Right renal pelvis (tissue), 4 donors: ENCODE data around the gene LPAR5. TPM values are rescaled to one million over a fixed set of nuclear protein-coding genes. Genes with fewer than 3 reads are reported as not detected.

Experiments
- DNase-seq, 4 donors: peaks; one replicate each; pipeline ENCODE4 v3.0.0-alpha.2; 2013; ENCODE audit warnings: low read depth in 4 of 4, low spot score in 3 of 4, missing footprints in 1 of 4
- polyA plus RNA-seq, 4 donors: library from polyadenylated mRNA; unstranded; fragments of 120-200 nt; gene quantifications; one replicate each; pipeline ENCODE4 v1.2.1, GENCODE V29; 2013; ENCODE audit not compliant: insufficient read length in 4 of 4

The LPAR5 gene
- 1 to 10 TPM; 1.0 to 1.8 (median 1.4) TPM for polyA plus RNA-seq

DNA sequence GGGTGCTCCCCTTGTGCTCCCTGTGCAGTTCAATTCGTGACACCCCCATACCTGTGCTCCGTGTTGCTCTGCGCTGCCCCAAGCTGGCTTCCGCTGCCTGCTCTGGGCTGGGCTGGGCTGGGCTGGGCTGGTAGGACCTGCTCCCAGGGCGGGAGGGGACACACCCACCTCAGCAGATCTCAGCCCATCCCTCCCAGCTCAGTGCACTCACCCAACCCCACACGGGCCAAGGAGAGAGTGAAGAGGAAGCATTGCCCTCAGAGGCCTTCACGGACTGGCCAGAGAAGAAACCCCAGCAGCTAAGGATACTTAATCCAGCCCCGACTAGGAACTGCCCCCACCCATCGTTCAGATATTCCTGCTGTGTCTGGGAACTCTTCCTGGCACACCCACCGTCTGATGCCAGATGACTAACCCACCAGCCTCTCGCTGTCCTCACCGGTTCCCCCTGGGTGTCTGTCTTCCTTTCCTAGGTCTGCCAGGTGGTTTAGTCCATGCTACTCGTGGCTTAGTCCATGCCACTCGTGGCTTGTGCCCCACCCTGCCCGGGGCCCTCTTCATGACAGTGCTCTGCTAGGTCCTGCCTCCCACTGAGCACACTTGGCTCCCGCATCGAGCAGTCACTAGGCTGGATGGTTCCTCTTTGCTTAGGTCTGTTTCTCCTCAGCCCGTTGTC lies at the start of gene LPAR5:
TSS of gene LPAR5 (minus strand) at position 104 of the 676 bp plus-strand sequence. CDS start 14,711 bp downstream, outside the sequence.
- no peak for DNase-seq

DNA sequence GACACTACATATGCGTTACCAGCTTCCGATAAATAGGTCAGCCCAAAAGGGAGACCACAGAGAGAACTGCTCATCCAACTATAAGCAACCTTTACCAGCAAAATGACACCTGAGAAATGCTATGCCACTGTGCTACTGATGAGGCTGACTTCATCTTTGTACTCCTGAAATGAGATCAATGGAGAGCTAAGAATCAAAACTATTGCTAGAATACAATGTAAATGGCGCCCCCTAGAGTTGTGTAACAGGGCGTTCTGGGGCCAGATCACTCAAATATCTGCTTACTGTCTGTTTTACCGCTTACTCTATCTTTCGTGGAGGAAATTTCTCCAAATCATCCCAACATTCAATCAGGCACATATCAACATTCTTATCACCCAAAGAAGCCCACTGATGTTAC lies 48.9 kb upstream of the LPAR5 start:
- DNase-seq, result no peak

DNA sequence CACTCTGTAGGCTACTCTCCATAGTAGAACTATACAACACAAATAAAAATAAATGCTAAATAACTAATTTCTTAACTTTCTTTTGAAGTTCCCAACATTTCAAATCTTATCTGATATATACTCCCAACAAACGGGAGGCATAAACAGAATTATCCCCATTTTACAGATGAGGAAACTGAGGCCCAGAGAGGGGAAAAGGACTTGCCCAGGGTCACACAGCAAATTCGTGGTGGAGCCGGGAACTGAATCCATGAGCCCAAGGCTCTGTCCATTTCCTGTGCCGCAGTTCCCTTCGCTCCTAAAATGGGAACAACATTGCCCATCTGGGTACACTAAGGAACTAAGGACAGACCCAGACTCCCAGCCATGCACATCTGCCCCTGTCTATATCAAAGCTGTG lies 41.2 kb upstream of the LPAR5 start:
- DNase-seq, result no peak

DNA sequence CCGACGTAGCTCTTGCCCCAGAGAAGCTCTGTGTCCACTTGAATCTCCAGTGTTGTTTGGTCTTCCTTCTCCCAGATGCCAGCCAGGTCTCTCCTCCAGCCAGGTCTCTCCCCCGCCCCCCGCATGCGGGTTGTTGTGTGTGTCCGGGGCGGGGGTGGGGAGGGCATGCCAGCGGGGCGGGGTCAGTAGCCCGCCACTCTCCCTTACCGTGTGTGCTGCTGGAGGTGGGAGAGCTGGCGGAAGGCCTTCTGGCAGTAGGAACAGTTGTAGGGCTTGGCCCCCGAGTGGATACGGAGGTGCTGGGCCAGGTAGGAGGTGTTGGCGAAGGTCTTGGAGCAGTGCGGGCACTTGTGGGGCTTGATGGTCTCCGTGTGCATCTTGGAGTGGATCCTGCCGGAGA lies 36.4 kb upstream of the LPAR5 start:
- DNase-seq, result no peak

DNA sequence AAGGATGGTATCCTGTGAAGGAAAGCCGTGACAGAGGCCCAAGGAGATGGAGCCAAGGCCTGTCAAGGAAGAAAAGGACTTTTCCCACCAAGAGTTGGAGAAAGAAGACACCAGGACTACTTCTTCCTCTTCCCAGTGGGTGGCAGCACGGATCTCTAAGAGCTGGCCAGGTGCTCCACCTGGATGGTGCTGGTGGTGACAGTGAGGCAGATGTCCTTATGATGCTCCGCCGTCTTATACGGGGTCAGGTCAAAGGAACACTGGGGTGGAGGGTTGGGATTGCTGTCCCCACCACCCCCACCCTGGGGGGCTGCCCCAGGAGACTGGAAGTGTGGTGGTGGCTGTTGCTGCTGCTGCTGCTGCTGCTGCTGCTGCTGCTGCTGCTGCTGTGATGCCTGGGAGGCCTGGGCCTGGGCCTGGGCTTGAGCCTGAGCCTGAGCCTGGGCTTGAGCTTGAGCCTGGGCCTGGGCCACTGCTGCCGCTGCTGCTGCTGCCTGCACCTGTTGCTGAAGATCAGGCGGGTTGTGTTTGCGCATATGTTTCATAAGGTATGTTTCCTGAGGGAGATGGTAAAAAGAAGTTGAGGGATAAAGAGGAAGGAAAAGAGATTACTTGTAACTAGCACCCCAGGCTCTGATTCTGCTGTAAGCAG lies 31.9 kb upstream of the LPAR5 start:
- DNase-seq, result no peak

DNA sequence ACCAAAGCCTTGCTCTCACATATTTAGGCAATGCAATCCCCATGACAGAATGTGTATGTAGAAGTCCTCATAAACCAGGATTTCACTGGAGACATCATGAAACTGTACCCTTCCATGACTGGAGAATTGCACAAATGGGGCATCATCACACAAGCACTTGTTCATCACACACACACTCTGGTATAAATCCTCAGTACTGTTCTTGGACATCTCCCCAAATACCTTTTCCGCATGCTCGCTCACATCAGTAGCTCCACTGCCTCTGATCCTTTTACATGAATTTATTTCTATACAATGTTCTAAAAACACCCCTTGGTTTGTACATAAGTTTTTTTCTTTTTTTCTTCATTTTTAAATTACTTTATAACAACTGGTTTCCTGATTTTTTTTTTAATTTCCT lies 30.5 kb upstream of the LPAR5 start:
- DNase-seq, result no peak

DNA sequence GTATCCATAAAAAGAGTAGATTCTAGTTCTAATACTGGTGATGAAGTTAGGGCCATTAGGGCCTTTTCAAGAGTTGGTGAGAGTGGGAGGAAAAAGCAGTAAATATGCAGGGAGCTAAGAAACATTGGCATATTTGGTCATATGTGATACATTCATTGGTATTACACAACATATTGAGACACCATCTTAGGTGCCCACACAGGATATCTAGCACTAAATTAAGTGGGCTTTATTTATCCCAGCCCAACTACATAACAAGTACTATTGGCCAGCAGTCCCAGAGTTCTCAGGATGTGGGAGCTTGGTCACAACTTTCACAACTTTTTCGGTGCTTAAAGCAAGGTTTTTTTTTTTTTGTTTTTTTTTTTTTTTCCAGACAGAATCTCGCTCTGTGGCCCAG lies 29.1 kb upstream of the LPAR5 start:
- no peak for DNase-seq

DNA sequence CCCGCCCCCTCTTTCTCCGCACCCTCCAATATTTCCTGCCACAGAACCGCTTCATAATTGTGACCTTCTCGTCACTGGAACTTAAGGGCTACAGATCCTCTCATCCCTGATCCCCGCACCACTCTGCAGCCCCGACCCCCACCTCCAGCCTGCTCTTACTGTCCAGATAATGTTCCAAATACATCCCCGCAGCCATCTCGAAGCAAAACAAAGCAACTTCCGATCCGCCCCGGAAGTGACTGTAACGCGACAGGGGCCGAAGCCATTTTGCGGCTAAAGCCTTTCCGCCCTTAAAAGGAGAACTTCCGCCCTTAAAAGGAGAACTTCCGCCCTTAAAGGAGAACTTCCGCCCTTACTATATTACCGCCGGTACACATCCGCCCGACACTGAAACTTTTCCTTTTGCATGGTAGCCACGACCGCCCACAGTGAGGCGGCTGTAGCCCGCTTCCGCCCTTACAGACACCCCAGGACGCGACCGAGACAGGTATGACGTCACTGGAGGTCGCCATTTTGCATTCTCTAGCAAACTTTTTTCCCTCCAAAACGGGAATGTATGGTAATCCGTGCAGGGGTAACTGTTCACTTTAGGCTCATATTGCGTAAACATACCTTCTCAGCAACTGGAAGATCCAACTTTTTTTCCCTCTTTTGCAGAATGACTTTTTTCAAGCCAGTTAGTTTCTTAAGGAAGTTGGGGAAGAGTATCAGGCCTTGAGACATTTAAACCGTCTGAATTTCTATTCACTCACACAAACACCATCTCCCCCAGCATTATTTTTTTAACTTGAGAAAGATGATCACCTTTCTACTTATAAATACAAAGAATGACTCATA lies 27.4 kb upstream of the LPAR5 start, which contains the start of gene ING4:
TSS of gene ING4 (minus strand) at position 214 of the 837 bp plus-strand sequence. CDS start at position 196, 18 bp downstream.
- DNase-seq, result peak; percentile 94 to 99 (median 99)

DNA sequence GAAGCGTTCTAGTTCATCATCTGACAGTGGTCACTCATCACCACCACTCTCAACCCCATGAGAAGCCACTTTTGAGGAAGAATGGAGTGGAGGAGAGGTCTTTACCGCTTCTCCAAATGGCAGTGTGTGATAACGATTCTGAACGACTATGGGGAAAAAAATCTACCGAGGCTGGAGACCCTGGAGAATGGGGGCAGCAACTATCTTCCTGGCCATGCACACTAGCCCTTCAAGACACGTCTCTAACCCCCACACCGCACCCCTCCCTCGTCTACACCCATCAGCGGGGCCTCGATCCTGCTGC lies 26.8 kb upstream of the LPAR5 start:
- DNase-seq, result peak in 1 of 4 donors; percentile 54

DNA sequence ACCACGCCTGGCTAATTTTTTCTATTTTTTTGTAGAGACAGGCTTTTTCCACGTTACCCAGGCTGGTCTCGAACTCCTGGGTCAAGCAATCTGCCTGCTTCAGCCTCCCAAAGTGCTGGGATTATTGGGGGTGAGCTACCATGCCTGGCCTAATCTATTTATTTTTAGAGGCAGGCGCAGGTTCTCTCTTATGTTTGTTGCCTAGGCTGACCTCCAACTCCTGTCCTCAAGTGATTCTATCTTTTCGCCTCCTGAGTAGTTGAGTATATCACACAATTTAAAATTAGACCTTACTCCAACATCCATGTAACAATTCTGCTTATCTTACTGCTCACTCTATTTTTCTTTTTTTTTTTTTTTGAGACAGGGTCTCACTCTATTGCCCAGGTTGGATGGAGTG lies 18.2 kb upstream of the LPAR5 start:
- no peak for DNase-seq

DNA sequence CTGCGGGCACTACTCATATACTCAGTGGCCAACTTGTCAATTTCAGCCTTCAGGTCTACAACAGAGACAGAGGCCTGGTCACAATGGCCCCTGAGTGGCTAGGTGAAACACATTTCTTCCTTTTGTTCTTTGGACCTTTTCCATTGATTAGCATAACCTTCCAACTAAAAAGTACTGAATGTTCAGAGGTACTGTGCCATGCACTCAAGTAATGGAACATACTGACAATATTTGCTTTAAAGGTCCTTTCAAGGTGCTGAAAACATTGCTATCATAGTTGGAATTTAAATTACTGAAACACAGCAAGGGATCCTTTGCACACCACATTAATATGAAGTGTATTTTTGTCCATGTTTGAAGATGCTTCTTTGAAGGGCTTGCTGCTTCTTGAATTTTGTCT lies 17.6 kb upstream of the LPAR5 start:
- DNase-seq, result no peak

DNA sequence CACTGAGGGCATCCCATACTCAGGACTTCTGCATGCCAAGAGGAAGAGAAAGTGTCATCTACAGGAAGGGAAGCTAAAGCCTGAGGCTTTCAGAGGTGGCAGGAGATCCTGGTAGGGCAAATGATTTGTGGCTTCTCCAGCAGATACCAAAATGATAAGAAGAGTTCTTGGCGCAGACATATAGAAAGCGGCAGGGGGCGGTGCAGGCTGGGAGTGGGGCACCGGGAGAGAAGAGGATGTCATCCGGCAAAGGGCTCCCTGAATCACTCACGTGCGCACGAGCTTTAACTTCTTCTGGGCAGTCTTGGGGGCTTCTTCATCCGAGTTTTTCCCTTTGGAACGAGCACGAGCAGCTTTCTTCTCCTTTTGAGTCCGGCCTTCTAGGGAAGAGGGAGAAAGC lies 16.6 kb upstream of the LPAR5 start:
- no peak for DNase-seq

DNA sequence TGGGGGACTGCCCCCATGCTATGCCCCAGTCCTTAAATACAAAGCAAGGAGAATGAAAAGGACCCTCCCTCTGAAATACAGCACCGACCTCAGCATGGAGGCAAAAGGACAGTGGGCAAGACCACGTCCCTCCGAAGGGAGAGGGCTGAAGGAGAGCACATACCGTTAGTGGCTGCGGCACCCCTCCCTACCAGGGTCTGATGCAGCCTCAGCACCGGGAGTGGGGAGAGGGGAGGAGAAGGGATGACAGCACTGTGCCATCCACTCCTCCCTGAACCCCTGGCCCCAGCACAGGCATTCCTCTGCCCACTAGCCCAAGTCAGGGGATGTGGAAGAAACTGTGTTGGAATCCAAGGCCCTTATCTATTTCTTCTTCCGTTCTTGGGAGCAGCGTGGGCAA lies 15.1 kb upstream of the LPAR5 start:
- no peak for DNase-seq

DNA sequence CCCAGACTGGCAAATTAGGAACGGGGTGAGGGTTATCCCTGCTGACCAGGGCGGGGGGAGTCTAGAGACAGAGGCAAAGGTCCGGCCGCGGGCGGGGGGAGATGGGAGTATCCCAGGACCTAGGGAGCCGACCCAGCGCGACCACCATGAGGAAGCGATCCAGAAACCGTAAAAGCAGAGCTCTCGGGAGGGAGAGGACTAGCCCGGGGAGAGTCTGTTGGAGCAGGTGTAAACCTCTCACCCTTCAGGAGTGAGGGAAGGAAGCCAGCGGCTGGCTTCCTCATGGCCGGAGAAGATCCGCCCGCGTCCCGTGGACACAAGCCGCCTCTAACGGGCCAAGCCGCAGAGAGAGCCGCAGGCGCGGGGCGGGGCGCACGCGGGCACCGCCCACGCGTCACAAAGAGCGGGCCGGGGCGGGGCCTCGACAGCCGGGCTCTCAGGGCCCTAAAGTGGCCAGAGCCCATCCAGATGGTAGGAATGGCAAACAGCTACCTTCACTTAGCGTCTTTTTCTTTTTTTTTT lies 11.4 kb upstream of the LPAR5 start, which contains the start of gene ACRBP:
TSS of gene ACRBP (minus strand) at position 350 of the 522 bp plus-strand sequence. CDS start at position 284, 66 bp downstream.
- peak in 1 of 4 donors; percentile 39 for DNase-seq

DNA sequence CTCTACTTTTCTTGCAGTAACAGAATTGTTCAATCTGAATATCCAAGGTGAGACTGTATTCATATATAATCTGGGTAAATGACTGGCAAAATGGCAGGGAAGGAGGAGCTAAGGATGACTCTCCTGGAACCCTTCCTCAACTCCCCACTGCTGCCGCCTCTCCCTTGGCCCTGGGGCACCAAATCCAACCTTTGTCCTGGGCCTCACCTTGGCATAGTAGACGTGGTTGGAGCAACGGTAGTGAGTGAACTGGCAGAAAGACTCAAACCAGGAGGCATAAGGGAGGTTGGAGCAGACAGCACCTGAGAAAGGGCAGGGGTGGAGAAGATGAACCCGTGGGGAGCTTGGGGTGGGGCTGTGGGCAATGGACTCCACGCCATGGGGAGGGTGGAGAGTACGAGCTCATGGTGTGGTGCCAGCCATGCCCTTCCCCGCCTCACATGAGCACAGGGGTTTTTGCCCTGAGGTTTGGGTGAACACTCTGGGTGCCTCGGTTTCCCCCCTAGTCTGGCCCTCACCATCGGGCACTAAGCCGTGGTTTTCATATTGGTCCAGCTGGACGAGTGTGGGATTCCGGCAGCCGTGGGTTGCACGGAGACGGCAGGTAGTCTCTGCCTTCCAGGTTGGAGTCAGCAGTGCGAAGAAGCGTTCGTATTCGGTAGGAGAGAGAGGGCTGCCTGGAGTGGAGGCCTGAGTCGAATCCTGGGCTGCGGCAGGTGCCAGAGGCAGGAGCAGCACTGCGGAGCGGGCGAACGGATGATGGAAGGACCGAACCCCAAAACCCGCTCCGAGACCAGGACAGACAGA lies 10.7 kb upstream of the LPAR5 start:
- DNase-seq, result no peak

DNA sequence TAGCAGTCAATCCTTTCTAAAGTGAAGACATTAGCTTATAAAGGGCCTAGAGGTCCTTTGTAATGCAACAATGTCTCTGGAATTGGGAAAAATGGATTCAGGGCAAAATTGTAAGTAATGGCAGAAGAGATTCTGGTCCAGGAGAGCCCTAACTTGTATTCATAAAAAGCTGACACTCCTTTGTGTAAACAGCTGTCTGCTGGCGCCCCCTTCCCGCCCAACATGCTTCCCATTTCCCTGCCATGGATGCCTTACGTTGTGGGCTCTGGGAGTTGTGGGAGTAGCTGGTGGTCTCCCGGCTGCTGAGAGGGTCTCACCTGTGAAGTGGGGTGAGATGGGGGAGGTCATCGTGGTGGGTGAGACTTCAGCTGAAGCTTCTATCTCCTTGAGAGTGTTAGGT lies 9.1 kb upstream of the LPAR5 start:
- no peak for DNase-seq

DNA sequence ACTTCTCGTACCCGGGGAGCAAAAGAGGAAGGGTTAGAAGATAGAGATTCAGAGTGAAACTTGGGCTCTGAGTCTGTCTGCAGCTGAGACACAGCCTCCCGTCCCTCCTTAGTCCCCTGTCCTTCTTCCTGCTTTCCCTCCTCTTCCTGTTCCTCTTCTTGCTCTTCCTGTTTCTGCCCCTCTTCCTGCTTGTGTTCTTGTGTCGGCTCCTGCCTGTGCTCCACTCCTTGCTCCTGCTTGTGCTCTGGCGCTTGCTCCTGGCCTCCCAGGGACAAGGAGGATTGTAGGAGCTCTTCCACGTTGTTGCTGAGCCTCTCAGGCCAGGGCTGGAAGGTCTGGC lies 8.5 kb upstream of the LPAR5 start:
- DNase-seq, result no peak

DNA sequence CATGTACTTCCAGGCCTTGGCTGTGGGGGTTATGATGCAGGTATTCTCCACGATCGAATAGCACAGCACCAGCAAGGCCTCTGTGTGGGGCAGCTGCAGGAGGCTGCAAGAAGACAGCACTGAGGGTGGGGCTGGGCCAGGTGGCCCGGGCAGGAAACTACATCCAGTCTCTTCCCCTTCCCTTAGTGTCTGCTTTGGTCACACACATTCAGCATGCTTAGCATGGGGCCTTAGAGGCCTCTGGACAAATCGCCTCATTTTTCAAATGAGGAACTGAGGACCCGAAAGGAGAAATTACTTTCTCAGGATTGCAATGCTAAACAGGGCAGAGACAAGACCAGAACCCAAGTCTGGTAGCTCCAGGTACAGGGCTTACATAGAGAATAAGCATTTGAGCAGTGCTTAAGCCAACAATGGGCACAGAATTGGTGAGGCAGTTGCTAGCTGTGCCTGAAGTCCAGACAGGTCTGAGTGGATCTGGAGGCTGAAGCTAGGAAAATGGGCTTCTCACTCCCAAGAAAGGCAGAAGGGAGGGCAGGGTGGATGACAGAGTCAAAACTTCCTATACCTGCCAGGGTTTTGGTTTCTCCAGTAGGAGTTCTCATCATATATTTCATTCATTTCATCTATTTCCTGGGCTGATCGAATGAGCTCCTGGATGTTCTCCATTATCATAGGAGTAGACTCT lies 8.0 kb upstream of the LPAR5 start:
- DNase-seq, result no peak

DNA sequence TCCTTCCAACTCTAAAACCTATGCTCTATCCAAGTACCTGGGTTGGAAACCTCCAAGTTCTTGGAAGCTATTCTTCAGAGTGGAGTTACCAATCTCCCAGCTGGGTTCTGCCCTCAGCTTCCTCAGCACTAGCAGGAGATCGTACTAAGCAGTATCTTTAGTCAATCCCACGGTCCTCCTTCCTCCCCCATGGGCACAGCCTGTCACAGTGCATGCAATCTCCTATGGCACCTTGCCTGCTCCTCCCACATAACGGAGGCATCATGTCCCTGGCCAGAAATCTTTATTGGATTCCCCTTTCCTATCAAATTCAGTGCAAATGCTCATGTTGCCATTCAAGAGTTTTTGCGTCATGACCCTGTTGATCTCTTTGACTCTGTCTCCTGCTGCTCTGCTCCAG lies 5.4 kb upstream of the LPAR5 start:
- no peak for DNase-seq

DNA sequence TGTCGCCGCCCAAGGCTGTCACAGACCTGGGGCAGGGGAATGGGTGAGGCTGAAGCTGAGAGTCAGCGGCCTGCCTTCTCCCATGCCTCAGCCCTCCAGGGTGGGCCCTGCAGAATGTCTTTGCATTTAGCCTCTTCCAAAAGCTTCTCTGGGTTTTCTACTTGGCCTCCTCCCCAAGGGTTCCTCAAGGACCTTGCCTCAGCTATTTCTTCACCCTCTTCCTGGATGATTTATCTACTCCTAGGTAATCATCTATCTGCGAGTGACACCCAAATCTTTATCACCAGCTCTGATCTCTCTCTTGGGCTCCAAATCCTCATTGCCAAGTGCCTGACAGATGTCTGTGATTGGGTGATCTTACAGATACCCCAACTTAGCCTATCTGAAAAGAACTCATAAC lies 4.7 kb upstream of the LPAR5 start:
- no peak for DNase-seq
